ACC112 (cell line): ENCODE measurements around the gene LYSMD3.
A peak's percentile ranks its signal among the peaks of the same experiment; 100 is the strongest.

Experiments
- H2AFZ ChIP-seq: fragments of 200-600 bp; sonication (generic); one replicate; pipeline ENCODE4 v1.6.0; 2017; ENCODE audit warnings: antibody characterized with exemption, low read length; ENCODE audit not compliant: unreplicated experiment
- H3K27ac ChIP-seq: fragments of 200-600 bp; sonication (generic); 2 replicates; pipeline ENCODE4 v1.5.1; 2014; ENCODE audit warnings: low read depth, mild to moderate bottlenecking, antibody characterized with exemption, low read length, moderate library complexity
- H3K27me3 ChIP-seq: fragments of 200-600 bp; sonication (generic); 2 replicates; pipeline ENCODE4 v1.6.1; 2014; ENCODE audit warnings: mild to moderate bottlenecking, antibody characterized with exemption, low read length, moderate library complexity, mixed read lengths; ENCODE audit not compliant: insufficient read depth
- H3K36me3 ChIP-seq: fragments of 200-600 bp; sonication (generic); 2 replicates; pipeline ENCODE4 v1.6.1; 2016; ENCODE audit warnings: mild to moderate bottlenecking, antibody characterized with exemption, low read length, moderate library complexity, mixed read lengths; ENCODE audit not compliant: insufficient read depth
- H3K4me1 ChIP-seq: fragments of 200-600 bp; sonication (generic); one replicate; pipeline ENCODE4 v1.6.1; 2016; ENCODE audit warnings: low read length, mixed read lengths; ENCODE audit not compliant: insufficient read depth, unreplicated experiment, control insufficient read depth
- H3K4me3 ChIP-seq: fragments of 200-600 bp; sonication (generic); 2 replicates; pipeline ENCODE4 v1.5.1; 2014; ENCODE audit warnings: mild to moderate bottlenecking, low read depth, low read length
- H3K79me2 ChIP-seq: fragments of 200-600 bp; sonication (generic); one replicate; pipeline ENCODE4 v1.6.0; 2016; ENCODE audit warnings: low read length; ENCODE audit not compliant: control insufficient read depth, unreplicated experiment, insufficient read depth

The LYSMD3 gene

DNA sequence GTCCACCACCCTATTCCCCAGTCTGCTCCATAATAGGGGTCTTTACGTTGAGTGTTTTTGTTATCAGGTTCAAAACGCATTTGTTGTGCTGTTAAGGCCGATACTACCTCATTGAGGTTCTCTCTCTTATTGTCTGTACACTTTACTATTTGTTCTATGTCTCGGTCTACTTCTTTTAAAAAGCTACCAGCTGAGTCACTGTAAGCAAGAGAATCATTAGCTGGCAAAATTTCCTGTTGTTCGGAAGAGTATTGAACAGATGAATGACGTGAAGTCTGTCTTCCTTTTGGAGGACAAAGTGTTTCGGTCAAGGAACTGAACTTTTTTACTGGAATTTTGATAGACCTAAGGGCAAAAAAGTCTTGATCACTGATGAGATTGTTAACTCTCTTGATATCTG, 10.3 kb downstream of the LYSMD3 start:
- peaks cover 8% of the 10 kb centered on the region for H3K4me1 ChIP-seq
- H3K36me3 ChIP-seq: peaks cover 24% of the 10 kb centered on the region
- no peaks in the 10 kb centered on the region for H3K27me3 ChIP-seq
- no peak overlapping the region for H2AFZ ChIP-seq
- H3K79me2 ChIP-seq: no peaks in the 10 kb centered on the region
- no peak overlapping the region; the same call in 1 of the 2 replicates for H3K27ac ChIP-seq
- no peak overlapping the region for H3K4me3 ChIP-seq

DNA sequence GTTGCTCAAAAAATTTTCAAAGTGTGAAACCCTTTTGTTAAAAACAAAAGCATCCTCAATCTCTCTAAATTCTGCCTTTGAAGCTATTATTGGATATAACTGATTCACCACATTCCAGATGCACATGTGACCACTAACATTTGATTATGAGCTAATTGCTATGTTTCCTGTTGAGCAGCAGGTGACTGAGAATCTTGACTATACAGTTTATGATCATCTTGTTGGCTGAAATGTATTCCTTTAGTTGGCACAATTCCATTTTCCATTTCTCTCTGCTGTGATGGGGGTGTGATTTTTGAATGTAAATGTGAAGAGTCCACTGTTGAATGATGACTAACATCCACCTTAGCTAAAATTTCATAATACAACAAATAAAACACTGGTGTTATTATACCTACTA, 10.7 kb downstream of the LYSMD3 start:
- Histone ChIP-seq H3K79me2 (no peaks in the 10 kb centered on the region), H2AFZ (no peak overlapping the region), H3K27ac (no peak overlapping the region), H3K36me3 (peaks cover 24% of the 10 kb centered on the region), H3K27me3 (no peaks in the 10 kb centered on the region), H3K4me3 (no peak overlapping the region), H3K4me1 (peaks cover 8% of the 10 kb centered on the region)

DNA sequence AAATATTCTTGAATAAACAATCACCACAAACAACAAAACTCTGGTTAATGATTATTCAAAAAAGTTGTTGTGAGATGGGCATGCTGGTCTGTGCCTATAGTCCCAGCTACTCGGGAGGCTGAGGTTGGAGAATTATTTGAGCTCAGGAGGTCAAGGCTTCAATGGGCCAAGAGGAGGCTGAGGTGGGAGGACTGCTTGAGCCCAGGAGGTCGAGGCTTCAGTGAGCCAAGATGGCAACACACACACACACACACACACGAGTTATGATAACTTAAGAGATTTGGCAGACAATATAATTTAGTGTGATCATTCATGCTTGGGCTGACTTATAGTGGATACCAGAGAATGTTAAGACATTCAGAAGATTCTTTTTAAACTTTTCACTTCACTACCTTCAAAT, 14.9 kb downstream of the LYSMD3 start:
- peaks cover 12% of the 10 kb centered on the region for H3K4me1 ChIP-seq
- H3K4me3 ChIP-seq: no peak overlapping the region
- no peak overlapping the region for H3K27ac ChIP-seq
- H3K79me2 ChIP-seq: no peaks in the 10 kb centered on the region
- peaks cover 9% of the 10 kb centered on the region; the same call in 1 of the 2 replicates for H3K36me3 ChIP-seq
- no peak overlapping the region for H2AFZ ChIP-seq
- no peaks in the 10 kb centered on the region for H3K27me3 ChIP-seq

DNA sequence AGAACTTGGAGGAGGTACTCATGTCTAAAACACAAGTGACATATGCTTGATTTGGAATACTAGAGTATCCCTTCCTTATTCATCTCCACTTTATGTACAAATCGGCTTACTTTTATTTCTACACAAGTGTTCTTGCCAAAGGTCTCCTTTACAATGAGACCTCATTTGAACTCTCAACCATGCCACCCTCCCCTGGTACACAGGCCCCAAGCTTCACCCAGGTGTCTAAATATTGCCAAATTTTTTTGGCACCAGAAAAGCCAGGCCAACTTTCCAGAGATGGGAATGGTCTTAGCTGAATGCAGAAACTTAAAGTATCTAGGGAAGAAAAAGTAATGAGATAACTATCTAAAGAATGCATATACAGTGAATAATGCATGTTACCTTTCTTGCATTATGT, 18.9 kb downstream of the LYSMD3 start:
- no peak overlapping the region for H3K27ac ChIP-seq
- no peaks in the 10 kb centered on the region for H3K27me3 ChIP-seq
- no peak overlapping the region for H3K4me3 ChIP-seq
- H3K79me2 ChIP-seq: no peaks in the 10 kb centered on the region
- no peaks in the 10 kb centered on the region for H3K36me3 ChIP-seq
- H2AFZ ChIP-seq: no peak overlapping the region
- H3K4me1 ChIP-seq: peaks cover 5% of the 10 kb centered on the region

DNA sequence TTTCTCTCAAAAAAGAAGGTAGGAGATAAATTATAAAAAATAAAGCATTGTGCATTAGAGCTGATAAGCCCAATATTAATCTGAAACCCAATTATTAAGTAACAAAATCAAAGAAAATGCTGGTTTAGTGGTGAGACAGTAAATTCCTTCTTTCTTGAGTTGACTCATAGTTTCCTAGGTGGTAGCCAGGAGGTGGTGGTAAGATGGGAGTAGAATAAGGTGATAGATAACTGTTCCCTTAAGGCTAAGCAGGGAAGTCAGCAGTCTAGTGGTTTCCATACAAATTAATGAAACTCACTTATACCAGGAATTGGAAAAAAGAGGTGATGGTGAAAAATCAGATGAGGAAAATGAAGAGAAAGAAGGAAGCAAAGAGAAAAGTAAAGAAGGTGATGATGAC, 23.2 kb downstream of the LYSMD3 start:
- H2AFZ ChIP-seq: no peak overlapping the region

DNA sequence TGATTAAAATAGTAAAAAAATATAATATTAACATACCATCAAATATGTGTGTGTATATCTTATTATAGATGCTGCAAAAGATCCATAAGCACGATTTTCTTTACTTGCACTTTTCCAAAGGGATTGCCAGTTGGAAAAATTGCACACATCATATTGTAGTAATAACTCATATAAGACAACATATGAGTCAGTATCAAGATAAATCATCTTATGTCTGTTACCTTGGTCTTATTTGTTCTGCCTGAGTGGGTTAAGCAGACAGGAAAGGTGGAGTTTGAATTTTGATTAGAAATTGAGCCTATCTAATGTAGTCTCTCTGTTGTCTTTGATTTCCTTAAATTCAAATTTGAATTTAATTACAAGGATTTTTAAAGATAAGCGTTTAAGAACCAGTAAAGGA, 24.6 kb downstream of the LYSMD3 start:
- no peaks in the 10 kb centered on the region for H3K36me3 ChIP-seq

More for the DNA sequence above, 23.2 kb downstream of the LYSMD3 start:
- Histone ChIP-seq H3K4me3 (no peak overlapping the region), H3K4me1 (peaks cover 15% of the 10 kb centered on the region), H3K27me3 (no peaks in the 10 kb centered on the region), H3K79me2 (no peaks in the 10 kb centered on the region), H3K36me3 (no peaks in the 10 kb centered on the region), H3K27ac (no peak overlapping the region)

DNA sequence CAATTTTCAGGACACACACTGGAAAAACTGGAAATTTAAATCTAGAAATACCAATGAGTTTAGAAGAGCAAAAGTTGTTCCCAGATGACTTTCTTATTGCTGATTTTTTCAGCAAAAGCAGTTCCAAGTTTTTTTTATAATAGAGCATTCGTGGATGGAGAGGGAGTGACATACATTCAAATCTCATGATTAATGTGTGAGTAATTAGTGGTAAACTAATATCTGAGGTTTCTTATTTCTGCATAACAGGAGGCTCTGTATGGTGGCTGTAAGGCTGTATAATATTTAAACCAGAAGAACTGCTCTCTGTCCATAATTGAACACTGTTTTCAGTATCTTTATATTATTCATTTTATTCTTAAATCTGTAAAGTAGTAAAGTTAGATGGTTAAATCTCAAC, 25.8 kb downstream of the LYSMD3 start:
- Histone ChIP-seq H3K4me3 (no peak overlapping the region), H3K36me3 (no peaks in the 10 kb centered on the region; the same call in 1 of the 2 replicates), H3K27me3 (no peaks in the 10 kb centered on the region), H3K79me2 (no peaks in the 10 kb centered on the region), H2AFZ (no peak overlapping the region), H3K27ac (no peak overlapping the region), H3K4me1 (peaks cover 15% of the 10 kb centered on the region)

More for the DNA sequence above, 24.6 kb downstream of the LYSMD3 start:
- no peak overlapping the region for H2AFZ ChIP-seq
- no peaks in the 10 kb centered on the region for H3K27me3 ChIP-seq
- H3K79me2 ChIP-seq: no peaks in the 10 kb centered on the region
- no peak overlapping the region for H3K27ac ChIP-seq
- peaks cover 15% of the 10 kb centered on the region for H3K4me1 ChIP-seq
- H3K4me3 ChIP-seq: no peak overlapping the region

DNA sequence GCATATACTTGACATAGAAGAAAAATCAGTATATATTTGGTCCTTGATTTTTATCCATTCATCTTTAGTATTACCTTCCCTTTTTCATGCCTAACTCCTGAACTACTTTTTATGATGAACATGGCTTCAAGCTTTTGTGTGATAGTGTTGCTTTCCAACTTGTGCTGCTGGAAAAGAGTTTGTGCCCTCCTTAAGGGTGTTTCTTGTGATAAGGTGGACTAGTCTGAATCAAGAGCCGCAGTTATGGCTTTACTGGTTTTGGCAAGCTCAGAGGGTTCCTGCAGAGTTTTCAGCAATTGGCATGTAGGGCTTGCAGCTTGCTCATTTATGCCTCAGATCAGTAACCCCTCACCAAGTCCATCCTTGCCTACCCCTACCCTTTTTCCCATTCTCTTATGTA, 34.2 kb downstream of the LYSMD3 start:
- H3K4me3 ChIP-seq: no peak overlapping the region
- H2AFZ ChIP-seq: no peak overlapping the region
- no peak overlapping the region for H3K27ac ChIP-seq
- H3K27me3 ChIP-seq: no peaks in the 10 kb centered on the region
- no peaks in the 10 kb centered on the region for H3K4me1 ChIP-seq
- H3K36me3 ChIP-seq: peaks cover 14% of the 10 kb centered on the region
- no peaks in the 10 kb centered on the region for H3K79me2 ChIP-seq

DNA sequence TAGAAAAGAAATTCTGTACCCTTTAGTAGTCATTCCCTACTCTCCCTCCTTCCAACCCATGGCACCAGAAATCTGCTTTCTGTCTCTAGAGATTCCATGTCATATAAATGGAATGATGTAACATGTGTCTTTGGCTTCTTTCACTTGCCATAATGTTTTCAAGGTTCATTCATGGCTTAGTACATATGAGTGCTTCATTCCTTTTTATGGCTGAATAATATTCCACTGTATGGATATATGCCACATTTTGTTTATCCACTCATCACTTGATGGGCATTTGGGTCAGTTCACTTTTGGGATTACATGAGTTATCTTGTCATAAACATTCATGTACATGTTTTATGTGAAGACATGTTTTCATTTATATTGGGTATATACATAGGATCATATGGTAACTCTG, 35.3 kb downstream of the LYSMD3 start:
- Histone ChIP-seq H3K79me2 (no peaks in the 10 kb centered on the region), H3K27me3 (no peaks in the 10 kb centered on the region), H3K27ac (no peak overlapping the region), H3K36me3 (peaks cover 14% of the 10 kb centered on the region), H3K4me1 (no peaks in the 10 kb centered on the region), H3K4me3 (no peak overlapping the region), H2AFZ (no peak overlapping the region)

DNA sequence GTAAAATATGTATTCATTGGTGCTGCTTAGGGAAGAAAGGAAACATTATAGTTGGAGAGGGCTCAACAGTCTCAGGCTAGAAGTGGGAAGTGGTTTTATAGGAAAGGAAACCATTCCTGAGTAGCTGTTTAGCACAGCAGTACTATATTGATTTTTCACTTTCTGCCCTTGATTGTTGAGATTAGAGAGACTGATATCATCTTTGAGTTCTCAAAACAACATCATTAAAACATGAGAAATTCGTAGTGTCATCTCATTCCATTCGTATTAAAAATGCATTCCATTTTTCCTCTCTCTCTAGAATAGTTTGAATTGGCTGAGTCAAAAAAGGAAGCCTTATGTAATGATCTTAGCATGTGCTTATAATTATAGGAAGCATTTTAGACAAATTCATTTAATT, 40.6 kb downstream of the LYSMD3 start:
- Histone ChIP-seq H2AFZ (peak overlapping the region; percentile 16), H3K36me3 (peaks cover 6% of the 10 kb centered on the region; the same call in 1 of the 2 replicates)

DNA sequence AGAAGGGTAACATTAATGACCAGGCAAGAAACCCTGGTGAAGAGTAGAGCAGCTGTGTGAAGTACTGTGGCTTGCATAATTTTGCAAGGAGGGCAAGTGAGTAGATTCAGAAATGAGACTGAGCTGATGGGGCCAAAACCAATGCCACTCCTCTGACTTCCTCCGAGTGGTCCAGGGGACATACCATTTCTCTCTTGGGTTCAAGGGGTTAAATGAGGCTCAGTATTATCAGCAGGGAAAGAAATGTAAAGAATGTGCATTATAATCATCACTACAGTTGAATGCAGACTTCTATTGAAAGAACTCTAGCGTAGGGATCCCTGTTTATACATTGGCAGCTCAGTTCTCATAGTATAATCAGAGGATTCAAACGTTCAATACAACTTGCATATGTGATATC, 44.8 kb downstream of the LYSMD3 start:
- peaks cover 15% of the 10 kb centered on the region for H3K4me1 ChIP-seq
- H3K36me3 ChIP-seq: peaks cover 6% of the 10 kb centered on the region; the same call in 1 of the 2 replicates
- H3K27ac ChIP-seq: no peak overlapping the region
- H3K27me3 ChIP-seq: no peaks in the 10 kb centered on the region
- H2AFZ ChIP-seq: no peak overlapping the region
- no peak overlapping the region for H3K4me3 ChIP-seq
- H3K79me2 ChIP-seq: no peaks in the 10 kb centered on the region

More for the DNA sequence above, 40.6 kb downstream of the LYSMD3 start:
- Histone ChIP-seq H3K27ac (peak overlapping the region; percentile 37), H3K4me3 (no peak overlapping the region), H3K4me1 (peaks cover 10% of the 10 kb centered on the region), H3K79me2 (no peaks in the 10 kb centered on the region), H3K27me3 (no peaks in the 10 kb centered on the region)
